SHP77 treated with DMSO at 0.1 percent for 48 hours (cell line): ENCODE results near the gene SLC27A1.
"Not testable (repeated sequence)": the region's sequence is repeated elsewhere in the genome, so short reads cannot be mapped to it uniquely, and the experiment has no call there.

Experiments used
- DNase-seq: peaks from one replicate; lab custom pipeline; 2025; lab: John Stamatoyannopoulos, UW

Gene SLC27A1

DNA sequence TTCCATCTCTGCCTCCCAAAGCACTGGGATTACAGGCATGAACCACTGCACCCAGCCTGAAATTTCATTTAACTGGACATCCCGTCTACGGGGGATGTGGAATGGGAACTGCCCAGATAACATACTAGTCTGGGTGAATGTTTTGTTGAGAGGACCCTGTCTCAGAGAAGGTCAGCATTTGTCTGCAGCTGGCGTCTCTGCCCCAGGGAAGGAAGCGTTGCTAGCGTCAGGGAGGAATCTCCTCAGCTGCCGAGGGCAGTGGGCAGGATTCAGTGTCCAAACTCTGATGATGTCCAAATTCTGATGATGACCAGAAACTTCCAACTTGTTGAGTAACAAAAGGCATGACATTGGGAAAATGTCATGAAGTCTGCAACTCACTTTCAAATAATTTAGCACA lies 12.7 kb upstream of the SLC27A1 start:
- no peak for DNase-seq

DNA sequence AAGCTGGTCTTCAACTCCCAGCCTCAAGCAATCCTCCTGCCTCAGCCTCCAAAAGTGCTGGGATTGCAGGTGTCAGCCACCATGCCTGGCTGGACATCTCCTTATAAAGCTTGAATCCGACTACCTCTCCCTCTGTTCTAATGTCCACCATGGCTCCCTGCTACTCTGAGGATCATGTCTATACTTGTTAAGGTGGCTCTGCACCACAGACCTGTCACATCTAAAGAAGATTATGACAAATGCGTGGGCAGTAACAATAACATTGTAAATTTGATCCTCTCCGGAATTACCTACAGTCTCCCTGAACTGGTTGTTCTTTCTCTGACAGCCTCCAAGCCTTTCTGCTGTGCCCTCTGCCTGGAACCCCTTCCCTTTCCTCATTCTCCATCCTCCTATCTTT lies 11.4 kb upstream of the SLC27A1 start:
- DNase-seq, result no peak

DNA sequence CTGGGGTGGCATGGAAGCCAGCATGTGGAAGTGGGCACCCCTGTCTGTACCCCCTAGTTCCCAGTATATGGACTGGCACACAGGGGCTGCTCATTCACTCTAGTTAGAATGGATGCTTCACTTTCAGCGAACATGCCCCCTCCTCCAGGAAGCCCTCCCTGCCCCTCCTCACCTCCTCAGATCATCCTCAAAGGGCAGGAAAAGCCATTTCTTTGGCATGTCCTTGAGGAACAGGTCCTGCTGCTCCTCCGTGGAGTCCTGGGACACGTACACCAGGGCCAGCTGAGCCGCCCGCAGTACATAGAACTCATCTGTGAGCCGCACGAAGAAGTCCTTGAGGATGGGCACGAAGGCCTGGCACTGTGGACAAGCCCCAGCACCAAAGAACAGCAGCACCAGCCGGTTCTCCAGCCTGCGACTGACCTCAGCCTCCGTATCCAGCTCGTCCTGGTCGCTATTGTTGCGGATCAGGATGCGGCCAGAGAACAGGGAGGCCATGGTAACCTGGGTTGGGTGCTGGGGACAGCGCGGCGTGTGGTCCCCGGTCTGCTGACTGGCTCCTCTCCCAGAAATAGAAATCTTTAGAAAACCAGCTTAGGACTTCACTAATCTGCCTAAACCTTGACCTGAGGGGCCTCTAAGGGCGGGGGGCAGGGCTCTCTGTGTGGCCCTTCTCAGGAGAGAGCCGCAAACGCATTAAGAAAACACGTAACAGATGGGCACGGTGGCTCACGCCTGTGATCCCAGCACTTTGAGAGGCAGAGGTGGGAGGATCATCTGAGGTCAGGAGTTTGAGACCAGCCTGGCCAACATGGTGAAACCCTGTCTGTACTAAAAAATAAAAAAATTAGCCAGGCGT lies 9.7 kb upstream of the SLC27A1 start, which contains the start of gene NXNL1:
Gene NXNL1, minus strand, starts transcription at position 555 of the 859 bp plus-strand sequence. Its CDS starts 57 bp downstream, at position 498.
- DNase-seq, result no peak

DNA sequence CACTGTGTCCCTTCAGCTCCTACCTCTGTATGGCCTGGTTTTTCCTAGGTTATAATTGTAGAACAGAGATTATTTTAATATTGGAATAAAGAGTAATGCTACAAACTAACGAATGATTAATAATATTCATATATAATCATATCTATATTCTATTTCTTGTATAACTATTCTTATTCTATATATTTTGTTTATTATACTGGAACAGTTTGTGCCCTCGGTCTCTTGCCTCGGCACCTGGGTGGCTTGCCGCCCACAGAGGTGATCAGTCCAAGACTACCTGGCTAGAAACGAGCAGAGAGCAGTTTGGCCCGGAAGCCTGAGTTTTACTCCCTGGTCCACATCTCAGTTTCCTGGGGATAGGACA lies 3.9 kb upstream of the SLC27A1 start:
- DNase-seq, result no peak

DNA sequence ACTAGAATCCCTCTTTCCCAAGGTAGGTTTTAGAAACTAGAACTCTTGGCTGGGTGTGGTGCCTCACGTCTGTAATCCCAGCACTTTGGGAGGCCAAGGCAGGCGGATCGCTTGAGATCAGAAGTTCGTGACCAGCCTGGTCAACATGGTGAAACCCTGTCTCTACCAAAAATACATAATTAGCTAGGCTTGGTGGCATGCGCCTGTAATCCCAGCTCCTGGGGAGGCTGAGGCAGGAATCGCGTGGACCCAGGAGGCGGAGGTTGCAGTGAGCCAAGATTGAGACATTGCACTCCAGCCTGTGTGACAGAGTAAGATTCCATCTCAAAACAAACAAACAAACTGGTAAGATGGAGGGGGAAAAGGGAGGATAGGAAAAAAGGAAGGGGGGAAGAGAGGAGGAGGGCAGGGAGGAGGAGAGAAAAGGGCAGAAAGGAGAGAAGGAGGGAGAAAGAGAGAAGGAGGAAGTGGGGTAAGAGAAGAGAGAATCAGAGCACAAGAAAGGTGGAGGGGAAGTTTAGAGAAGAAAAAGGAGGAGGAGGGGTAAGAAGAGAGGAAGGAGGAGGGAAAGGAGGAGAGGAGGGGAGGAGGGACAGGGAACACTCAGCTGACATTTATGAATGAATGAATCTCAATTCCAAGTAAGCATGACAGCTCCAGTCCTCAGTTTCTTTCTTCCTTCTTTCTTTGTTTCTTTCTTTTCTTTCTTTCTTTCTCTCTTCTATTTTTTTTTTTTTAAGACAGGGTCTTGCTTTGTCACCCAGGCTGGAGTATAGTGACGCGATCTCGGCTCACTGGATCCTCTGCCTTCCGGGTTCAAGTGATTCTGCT lies 2.6 kb upstream of the SLC27A1 start:
- DNase-seq, result no peak

DNA sequence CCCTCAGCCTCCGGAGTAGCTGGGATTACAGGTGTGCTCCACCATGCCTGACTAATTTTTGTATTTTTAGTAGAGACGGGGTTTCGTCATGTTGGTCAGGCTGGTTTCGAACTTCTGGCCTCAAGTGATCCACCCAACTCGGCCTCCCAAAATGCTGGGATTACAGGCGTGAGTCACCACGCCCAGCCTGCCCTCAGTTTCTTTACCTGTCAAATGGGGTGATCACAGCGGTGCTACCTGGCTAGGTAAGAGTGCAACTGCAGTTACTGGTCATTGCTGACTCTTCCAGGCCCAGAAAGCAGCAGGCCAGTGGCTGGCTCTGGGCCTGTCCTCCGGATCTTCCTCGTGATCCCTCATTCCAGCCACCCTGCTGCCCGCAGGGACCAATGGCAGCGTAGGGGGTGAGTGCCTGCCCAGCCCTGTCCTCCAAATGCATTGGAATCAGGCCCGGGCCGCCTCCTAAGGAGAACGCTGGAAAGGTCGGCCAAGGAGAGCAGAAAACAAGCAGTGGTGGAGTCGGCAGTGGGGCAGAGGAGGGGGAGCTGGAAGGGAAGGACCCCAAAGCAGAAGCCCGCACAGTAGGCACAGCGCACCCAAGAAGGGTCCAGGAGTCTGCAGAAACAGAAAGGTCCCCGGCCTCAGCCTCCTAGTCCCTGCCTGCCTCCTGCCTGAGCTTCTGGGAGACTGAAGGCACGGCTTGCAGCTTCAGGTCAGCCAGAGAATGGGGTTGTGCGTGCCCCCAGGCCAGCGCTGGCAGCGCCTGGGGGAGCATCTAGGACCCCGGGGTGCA lies 1.8 kb upstream of the SLC27A1 start:
- DNase-seq, result no peak

DNA sequence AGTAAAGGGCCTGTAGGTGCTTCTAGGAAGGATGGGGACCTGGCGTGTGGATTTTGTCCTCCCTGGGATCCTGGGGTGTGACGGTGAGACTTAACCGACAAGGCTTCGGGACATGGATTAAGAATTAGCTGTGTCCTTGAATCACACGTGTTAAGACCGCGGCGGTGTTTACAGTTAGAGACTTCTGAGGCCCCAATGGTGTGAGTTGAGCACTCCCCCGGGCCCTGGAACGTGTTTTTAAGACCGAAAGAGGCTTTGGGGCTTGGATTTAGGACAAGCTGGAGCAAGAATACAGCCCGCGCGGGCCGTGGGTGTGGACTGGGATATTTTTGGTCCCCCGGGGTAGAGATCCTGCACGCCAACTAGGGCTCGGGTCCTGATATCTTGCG lies 1.2 kb upstream of the SLC27A1 start:
- DNase-seq, result no peak

DNA sequence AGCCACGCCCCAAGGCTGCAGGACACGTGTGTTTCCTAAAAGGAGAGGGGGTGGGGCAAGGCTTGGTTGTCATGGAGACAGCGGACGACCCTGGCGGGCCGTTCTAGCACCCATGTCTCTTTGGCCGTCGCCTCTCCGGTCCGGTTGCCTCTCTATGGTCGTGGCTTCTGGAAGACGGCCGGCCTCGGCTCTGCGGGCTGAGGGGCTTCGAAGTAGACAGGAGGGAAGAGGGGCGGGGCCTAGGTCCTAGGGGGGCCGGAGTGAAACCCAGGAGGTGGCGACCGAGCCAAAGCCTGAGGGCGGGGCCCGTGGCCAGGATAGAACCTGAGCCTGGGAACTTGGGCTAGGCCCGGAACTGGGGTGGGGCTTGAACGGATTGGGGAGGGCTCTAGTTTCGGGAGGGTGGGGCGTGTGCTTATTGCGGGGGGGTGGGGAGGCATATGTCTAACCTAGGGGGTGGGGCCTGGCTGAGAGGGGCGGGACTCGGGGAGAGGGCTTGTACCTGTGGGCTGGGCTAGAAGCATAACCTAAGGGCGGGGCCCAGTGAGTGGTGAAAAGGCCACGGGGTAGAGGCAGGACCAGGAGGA lies 750 bp upstream of the SLC27A1 start:
- peak; percentile 84 for DNase-seq

DNA sequence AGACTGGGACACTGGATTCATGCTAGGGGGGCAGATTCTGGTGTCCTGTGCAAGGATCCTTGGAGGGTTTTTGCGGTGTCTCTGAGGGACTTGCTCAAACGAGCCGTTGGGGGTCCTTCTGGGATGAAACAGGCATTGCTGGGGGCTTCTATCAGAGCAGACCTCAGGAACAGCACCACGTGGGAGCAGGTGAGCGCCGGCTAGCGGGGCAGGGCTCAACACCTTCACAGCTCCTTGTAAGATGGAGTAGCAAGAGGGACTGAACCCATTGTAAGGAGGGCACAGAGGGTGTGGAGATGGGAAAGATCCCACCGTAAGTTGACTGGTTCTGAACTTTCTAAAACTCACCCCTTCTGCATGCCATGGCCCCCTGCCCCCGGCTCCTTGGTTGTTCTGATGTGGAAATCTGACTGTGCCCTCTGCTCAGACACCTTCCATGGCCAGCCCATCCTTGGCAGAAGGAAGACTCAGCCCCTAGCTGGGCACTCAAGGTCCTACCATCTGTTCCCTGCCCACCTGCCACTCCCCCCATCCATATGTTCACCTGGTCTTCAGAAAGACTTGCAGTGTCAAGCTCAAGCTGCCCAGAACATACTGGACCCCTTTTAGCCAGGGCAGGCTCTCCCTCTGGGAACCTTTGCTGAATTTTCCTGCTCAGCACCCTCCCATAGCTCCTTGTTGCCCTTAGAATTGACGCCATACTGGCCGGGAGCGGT lies 1.2 kb downstream of the SLC27A1 start:
- no peak for DNase-seq

DNA sequence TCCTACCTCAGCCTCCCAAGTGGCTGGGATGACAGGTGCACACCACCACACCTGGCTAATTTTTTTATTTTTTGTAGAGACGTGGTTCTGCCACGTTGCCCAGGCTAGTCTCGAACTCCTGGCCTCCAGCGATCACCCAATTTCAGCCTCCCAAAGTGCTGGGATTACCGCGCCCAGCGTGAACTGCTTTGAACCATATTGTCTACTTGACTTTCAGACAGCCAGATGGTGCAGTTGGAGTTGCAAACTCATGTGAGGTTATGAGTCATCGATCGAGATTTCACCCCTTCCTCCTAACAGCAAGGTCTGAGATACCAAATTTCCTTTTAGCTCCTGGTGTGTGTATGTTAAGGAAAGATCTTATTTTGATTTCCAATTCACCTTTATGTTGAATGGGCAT lies 2.7 kb downstream of the SLC27A1 start:
- no peak for DNase-seq

DNA sequence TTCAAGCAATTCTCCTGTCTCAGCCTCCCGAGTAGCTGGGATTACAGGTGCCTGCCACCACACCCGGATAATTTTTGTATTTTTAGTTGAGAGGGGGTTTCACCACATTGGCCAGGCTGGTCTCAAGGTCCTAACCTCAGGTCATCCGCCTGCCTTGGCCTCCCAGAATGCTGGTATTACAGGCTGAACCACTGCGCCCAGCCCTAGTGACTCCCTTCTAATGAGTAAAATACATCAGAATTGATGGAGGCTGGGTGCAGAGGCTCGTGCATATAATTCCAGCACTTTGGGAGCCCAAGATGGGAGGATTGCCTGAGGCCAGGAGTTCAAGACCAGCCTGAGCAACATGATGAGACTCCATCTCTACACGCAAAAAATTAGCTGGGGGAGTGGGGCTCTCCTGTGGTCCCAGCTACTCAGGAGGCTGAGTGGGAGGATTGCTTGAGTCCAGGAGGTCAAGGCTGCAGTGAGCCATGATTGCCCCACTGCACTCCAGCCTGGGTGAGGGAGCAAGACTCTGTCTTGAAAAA lies 4.8 kb downstream of the SLC27A1 start:
- DNase-seq, result not testable (repeated sequence)

DNA sequence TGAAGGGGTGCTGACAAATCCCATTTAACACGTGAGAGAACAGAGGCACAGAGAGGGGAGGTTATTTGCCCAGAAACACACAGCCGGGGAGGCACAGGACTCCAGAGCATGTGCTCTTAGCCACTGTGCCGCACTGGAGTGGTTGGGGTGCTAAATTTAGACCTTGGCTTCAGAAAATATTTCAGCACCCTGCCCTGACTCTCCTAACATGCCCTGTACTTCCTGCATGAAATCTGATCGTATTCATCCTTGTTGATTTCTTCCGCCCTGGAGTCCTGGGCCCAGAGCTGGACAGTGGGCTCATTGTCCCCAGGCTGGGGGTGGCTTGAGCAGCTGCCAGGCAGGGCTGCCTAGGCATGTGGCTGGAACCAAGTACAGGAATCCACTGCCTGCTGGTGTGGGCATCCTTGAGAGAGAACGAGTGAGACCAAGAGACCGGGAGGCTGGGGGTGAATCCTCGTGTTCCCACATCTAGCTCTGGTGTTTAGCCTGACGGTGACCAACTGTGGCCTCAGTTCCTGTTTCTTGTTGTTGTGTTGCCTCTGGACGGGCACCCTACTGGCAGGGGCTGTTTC lies 5.3 kb downstream of the SLC27A1 start:
- no peak for DNase-seq

DNA sequence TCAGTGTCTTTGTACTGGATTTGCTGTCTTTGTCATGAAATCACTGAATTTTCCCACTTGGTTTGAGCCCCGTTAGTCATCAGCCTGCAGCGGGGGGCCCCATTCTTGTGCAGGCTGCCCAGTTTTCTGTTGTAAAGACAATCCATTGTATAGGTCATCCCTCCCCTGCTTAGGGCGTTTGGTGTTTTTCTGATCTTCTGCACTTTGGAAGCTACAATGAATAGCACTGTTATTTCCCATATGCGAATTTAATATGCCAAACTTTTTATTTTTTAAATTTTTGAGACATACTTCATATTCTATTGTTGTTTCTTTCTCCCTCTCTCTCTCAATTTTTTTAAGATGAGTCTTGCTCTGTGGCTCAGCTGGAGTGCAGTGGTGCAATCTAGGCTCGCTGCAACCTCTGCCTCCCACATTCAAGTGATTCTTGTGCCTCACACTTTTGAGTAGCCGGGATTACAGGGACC lies 9.0 kb downstream of the SLC27A1 start:
- DNase-seq, result no peak

DNA sequence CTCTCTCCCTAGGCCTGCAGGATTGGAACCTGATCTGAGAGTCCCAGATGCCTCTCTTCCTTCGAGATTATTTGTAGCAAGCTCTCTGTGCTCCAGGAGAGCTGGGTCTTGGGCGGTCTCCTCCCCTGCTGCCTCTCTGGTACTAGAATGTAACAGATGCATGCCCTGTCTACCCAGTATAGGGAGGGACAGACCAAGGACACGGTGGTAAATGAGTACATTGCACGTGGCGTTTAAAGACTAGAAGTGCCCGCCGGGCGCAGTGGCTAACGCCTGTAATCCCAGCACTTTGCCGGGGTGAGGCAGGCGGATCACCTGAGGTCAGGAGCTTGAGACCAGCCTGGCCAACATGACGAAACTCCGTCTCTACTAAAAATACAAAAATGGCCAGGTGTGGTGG lies 11.7 kb downstream of the SLC27A1 start:
- no peak for DNase-seq

DNA sequence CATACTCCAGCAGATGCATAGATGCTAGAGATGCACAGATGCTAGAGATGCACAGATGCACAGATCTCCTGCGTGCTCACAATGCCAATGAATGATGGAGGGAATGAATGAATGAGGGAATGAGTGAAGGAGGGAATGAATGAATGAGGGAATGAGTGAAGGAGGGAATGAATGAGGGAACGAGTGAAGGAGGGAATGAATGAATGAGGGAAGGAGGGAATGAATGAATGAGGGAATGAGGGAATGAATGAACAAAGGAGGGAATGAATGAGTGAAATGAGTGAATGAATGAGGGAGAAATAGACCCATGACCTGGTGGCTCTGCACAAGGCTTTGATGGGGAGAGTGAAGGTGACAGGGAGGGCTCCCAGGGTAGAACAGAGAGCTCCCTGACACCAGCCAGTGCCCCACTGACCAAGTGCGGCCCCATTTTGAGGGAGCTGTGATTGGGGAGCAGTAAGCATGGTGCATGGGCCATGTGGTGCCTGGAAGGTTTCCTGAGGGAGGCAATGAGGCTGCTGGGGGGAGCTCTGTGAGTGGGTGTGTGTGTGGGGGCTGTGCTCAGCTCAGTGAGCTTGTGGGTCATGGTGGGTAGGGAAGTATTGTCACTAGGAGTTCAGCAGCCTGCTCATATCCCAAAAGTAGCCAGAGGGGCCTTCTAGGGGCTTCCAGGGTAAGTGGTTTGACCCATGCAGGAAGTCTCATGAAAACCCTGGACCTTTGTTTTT lies 12.7 kb downstream of the SLC27A1 start:
- DNase-seq, result no peak

DNA sequence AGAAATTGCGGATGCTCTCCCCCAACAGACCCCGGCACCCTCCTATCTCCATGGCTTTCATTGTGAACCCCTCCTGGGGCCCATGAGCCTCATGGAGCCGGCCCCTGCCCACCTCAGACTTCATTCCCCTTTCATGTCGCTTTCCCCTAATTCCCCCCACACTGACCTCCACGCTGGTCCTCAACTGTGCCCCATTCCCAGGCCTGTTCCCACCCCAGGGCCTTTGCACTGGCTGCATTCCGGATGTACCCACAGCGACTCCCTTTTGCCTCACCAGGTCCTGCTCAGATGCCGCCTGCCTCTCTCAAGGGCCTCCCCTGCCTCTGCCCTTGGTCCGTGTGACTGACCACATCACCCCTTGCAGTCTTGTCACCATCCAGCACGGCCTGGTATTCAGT lies 13.3 kb downstream of the SLC27A1 start:
- DNase-seq, result no peak

DNA sequence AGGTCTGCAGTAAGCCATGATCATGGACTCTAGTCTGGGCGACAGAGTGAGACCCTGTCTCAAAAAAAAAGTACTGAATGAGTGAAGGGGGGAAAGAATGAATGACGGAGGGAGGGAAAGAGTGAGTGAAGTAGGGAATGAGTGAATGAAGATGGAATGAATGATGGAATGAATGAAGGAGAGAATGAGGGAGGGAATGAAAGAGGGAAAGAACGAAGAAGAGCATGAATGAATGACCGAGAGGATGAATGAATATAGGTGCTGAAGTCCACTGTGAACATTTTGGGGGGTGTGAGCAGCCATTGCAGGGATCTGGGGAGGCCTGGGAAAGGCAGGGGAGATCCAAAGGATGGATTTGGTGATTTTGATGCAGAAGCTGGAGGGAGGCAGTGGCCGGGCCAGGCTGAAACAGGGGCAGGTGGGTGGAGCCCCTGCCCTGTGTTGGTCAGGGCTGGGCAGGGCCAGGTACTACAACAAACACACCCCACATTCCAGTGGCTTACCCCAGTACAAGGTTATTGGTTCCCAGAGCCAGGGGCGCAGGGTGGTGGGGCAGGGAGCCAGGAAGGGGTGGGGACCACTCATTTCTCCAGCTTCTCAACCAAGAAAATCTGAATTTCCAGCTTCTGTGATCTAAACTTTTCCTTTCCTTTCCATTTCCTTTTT lies 14.3 kb downstream of the SLC27A1 start:
- no peak for DNase-seq

DNA sequence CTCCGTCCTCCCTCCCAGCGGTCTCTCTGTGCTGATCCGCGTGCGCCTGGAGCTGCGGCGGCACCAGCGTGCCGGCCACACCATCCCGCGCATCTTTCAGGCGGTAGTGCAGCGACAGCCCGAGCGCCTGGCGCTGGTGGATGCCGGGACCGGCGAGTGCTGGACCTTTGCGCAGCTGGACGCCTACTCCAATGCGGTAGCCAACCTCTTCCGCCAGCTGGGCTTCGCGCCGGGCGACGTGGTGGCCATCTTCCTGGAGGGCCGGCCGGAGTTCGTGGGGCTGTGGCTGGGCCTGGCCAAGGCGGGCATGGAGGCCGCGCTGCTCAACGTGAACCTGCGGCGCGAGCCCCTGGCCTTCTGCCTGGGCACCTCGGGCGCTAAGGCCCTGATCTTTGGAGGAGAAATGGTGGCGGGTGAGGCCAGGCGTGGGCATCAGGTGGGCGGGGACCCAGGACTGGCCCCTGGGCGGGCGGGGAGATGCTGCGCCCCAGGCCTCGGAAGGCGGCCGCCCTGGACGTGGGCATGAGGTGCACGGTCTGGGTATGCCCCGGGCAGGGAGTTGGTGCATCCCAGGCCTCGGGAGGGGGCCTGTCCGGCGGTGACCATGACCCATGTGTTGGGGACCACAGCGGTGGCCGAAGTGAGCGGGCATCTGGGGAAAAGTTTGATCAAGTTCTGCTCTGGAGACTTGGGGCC lies 16.4 kb downstream of the SLC27A1 start:
- no peak for DNase-seq
